HUES6 (cell line): ENCODE results near the gene NSUN3.

Experiments
- H3K27ac ChIP-seq: 2 replicates; pipeline ENCODE4 v1.7.0; 2013; ENCODE audit warnings: low read depth, mild to moderate bottlenecking, low read length, inconsistent platforms
- H3K27me3 ChIP-seq: 2 replicates; pipeline ENCODE4 v1.6.1; 2013; ENCODE audit warnings: low read length; ENCODE audit not compliant: control insufficient read depth, insufficient read depth
- H3K36me3 ChIP-seq: 2 replicates; pipeline ENCODE4 v1.6.1; 2013; ENCODE audit warnings: low read length; ENCODE audit not compliant: control insufficient read depth, insufficient read depth
- H3K4me1 ChIP-seq: 2 replicates; pipeline ENCODE4 v1.6.1; 2013; ENCODE audit warnings: low read length; ENCODE audit not compliant: control insufficient read depth, insufficient read depth
- H3K4me3 ChIP-seq: 2 replicates; pipeline ENCODE4 v1.5.1; 2013; ENCODE audit warnings: low read depth, low read length
- H3K9ac ChIP-seq: one replicate; pipeline ENCODE4 v1.6.1; 2013; ENCODE audit warnings: mild to moderate bottlenecking, low read length
- H3K9me3 ChIP-seq: 2 replicates; pipeline ENCODE4 v1.6.1; 2013; ENCODE audit warnings: low read depth, low read length; ENCODE audit not compliant: control insufficient read depth, insufficient read depth

Gene NSUN3

DNA sequence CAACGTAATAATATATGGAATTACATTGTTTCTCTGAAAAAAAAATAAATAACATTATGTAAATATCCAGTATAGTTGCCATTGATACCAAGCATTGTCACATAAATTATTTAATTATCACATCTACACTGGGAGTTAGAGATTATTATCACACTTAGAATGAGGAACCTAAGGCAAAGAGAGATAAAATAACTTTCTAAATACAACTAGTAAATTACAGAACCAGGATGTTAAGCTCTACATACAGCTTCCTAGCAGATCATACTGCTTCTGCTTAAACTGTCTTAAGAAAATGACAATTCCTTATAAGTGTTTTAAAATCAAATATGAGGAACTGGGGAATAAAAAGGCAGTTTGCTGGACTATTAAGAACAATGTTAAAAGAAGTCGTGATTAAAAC is 104.5 kb downstream of the NSUN3 start:
- Histone ChIP-seq H3K36me3 (no peaks in the 10 kb centered on the region), H3K4me3 (no peak overlapping the region), H3K27ac (no peak overlapping the region), H3K9me3 (no peaks in the 10 kb centered on the region), H3K27me3 (no peaks in the 10 kb centered on the region), H3K4me1 (no peaks in the 10 kb centered on the region), H3K9ac (no peak overlapping the region)

DNA sequence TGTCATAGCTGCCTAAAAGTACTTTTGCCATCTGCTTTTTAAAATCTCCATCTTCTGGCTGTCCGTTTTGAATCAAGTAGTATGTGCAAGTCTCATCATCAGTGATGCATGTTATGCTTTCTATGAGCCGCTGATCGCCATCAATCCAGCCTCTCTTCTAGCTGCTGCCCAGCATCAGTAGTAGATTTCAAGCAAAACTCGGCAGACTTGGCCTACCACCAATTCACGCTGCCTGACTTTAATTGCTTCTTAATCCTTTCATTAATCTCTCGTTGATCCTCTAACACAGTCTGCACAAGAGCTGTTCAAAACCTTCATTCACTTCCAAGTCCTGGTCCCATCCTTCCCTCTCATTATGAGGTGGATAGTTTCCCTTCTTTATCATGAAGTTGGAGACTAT is 104.9 kb downstream of the NSUN3 start:
- Histone ChIP-seq H3K4me1 (no peaks in the 10 kb centered on the region), H3K9ac (no peak overlapping the region)

DNA sequence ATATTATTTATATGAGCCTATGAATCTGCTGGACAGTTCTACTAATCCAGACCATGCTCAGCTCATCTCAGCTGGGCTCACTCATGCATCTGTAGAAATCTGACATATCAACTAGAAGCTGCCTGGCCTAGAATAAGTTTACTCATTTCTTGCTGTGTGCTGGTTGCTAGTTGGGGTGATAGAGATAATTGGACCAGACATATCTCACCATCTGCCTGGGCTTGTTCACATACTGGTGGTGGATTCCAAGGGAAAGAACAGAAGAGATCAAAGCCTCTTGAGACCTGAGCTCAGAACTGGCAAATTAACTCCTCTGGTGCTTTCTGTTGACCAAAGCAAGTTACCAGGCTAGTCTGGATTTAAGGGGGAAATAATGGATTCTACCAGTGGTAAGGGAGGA is 109.1 kb downstream of the NSUN3 start:
- Histone ChIP-seq H3K4me1 (no peaks in the 10 kb centered on the region), H3K36me3 (no peaks in the 10 kb centered on the region), H3K27ac (no peak overlapping the region), H3K9me3 (no peaks in the 10 kb centered on the region), H3K27me3 (no peaks in the 10 kb centered on the region), H3K4me3 (no peak overlapping the region), H3K9ac (no peak overlapping the region)

More for the DNA sequence above, 104.9 kb downstream of the NSUN3 start:
- no peak overlapping the region for H3K27ac ChIP-seq
- H3K36me3 ChIP-seq = no peaks in the 10 kb centered on the region
- no peak overlapping the region for H3K4me3 ChIP-seq
- no peaks in the 10 kb centered on the region for H3K27me3 ChIP-seq
- no peaks in the 10 kb centered on the region for H3K9me3 ChIP-seq

DNA sequence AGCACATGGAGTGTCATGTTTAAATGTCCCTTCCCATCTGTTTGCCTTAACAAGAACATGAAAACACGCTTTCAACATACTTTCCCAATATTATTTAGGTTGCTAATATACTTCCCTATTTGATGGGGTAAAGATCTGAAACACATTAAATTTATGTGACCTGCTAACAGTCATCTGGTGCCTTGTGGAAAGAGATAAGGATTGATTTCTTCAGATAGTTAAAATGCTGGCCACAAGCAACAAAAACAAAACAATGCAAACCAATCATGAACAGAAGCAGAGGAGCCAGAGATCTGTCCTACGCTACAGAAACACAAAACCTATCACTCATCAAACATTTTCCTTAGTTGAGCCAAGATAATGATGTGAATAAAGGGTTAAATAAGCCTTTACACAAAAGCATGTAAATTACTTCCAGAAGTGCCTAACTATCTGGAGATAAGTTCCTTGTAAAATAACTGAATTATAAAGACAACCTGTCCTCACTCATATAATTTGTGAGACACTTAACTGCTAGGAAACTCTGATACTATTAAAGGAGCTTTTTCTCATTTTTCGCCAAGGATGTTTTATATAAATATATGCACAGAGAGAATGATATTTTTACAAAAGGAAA is 109.9 kb downstream of the NSUN3 start:
- Histone ChIP-seq H3K4me3 (no peak overlapping the region), H3K9me3 (no peaks in the 10 kb centered on the region), H3K4me1 (no peaks in the 10 kb centered on the region), H3K36me3 (no peaks in the 10 kb centered on the region), H3K27me3 (no peaks in the 10 kb centered on the region), H3K9ac (no peak overlapping the region), H3K27ac (no peak overlapping the region)

DNA sequence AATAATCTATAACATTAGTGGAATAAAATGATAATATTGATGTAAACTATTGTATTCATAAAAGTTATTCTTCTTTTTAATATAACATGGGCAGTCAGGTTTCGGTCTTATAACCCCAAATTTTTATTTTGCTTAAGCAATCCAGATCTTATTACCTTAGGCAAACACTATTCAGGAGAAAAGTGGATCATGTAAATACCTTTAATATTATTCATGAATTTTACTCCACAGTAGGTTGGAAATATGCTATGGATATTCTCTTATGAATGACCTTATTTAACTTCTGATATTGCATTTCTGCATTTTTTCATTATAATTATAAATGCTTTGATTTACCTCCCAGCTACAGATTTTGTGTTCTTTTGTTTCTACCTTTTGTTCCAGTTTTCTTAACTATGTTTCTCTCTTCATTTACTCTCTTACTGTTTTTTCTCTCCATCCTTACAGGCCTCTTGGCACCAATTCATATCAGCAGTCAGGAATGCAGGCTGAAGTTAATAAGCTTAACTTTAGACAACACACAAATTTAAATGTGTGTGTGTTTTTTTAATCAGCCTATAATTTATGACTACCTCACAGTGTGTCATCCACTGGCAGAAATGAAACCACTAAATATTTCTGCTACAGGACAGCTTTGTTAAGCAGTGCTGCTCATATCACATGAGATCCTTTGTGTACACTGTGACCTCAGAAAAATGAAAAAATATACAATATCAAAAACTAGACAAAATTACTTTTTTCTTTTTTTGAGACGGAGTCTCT is 111.0 kb downstream of the NSUN3 start:
- no peaks in the 10 kb centered on the region for H3K4me1 ChIP-seq
- no peaks in the 10 kb centered on the region for H3K9me3 ChIP-seq
- H3K9ac ChIP-seq = no peak overlapping the region
- H3K27ac ChIP-seq = no peak overlapping the region
- no peaks in the 10 kb centered on the region for H3K36me3 ChIP-seq
- H3K27me3 ChIP-seq = no peaks in the 10 kb centered on the region
- H3K4me3 ChIP-seq = no peak overlapping the region

DNA sequence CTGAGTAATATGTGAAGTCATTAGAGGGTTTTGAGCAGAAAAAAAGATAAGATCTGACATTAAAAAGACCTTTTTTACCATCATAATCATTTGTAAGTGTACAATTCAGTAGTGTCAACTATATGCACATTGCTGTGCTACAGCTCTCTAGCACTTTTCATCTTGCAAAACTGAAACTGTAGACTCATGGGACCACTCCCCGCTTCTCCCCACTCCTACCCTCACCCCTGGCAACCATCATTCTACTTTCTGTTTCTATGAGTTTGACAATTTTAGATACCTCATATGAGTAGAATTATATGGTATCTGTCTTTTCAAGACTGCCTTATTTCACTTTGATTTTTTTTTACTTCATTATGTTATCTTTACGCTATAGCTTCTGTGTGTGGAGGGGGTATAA is 112.8 kb downstream of the NSUN3 start:
- H3K27ac ChIP-seq = no peak overlapping the region
- H3K4me1 ChIP-seq = no peaks in the 10 kb centered on the region
- no peaks in the 10 kb centered on the region for H3K36me3 ChIP-seq
- H3K27me3 ChIP-seq = no peaks in the 10 kb centered on the region
- H3K9ac ChIP-seq = no peak overlapping the region
- no peaks in the 10 kb centered on the region for H3K9me3 ChIP-seq
- no peak overlapping the region for H3K4me3 ChIP-seq

DNA sequence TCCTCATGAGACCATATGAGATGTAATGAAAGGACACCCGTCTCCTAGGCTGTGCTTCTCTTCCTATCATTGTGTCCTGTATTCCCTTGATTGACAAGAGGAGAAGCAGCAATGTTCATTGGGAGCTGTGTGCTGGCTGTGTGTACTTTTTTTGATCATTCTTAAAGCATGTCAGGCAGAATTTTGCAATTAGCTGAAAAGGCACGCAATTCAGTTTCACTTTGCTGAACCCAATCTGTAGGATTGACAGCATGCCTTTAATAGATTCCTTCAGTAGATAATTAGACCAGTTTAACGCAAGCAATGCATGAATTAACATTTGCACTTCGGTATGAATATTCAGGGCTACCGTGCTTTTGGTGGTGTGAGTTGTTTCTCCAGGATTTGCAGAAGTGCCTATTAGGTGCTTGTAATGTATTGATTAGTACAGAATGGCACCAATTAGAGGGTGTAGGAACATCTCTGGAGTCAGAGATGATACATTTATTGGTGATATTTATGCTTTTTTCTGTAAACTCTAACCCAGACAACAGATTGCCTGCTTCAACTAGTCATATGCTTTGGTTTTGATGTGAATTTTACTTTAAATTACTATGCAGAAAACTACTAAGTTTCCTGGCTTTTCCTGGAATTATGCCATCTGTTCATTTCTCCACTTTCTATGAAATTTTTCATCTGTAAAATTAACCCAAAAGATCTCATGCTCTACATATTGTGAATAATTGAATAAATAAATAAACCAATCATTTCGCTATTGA is 114.3 kb downstream of the NSUN3 start:
- H3K4me3 ChIP-seq = no peak overlapping the region

More for the DNA sequence above, 114.3 kb downstream of the NSUN3 start:
- Histone ChIP-seq H3K27me3 (no peaks in the 10 kb centered on the region), H3K36me3 (no peaks in the 10 kb centered on the region), H3K4me1 (no peaks in the 10 kb centered on the region), H3K9me3 (no peaks in the 10 kb centered on the region), H3K27ac (no peak overlapping the region), H3K9ac (no peak overlapping the region)
